Liver (tissue), 3 donors: ENCODE data around the gene PRKCH.

Experiments
- ATF3 ChIP-seq: IDR thresholded peaks from 2 replicates; pipeline ENCODE4 v1.6.1; 2016; ENCODE audit warnings: antibody characterized with exemption
- CTCF ChIP-seq: fragments of 150-350 bp; IDR thresholded peaks from 2 replicates; pipeline ENCODE4 v1.5.1; 2017; ENCODE audit warnings: improper control_type of control experiment, low read depth, low read length; ENCODE audit not compliant: missing input control
- GABPA ChIP-seq, 2 donors: IDR thresholded peaks in 1 of 2; conservative IDR thresholded peaks in 1 of 2; 2 replicates each; pipeline ENCODE4 v1.6.1; 2016; ENCODE audit warnings: antibody characterized with exemption in 2 of 2, mild to moderate bottlenecking in 1 of 2, moderate library complexity in 1 of 2
- HNF4G ChIP-seq: IDR thresholded peaks from 2 replicates; pipeline ENCODE4 v1.6.1; 2016; ENCODE audit warnings: antibody characterized with exemption
- JUND ChIP-seq, 2 donors: IDR thresholded peaks; 2 replicates each; pipeline ENCODE4 v1.6.1; 2016; ENCODE audit warnings: antibody characterized with exemption in 2 of 2
- RXRA ChIP-seq, 2 donors: IDR thresholded peaks; 2 replicates each; pipeline ENCODE4 v1.6.1; 2017 to 2018; ENCODE audit warnings: antibody characterized with exemption in 2 of 2, mild to moderate bottlenecking in 1 of 2
- SP1 ChIP-seq: IDR thresholded peaks from 2 replicates; pipeline ENCODE4 v1.6.1; 2018; ENCODE audit warnings: antibody characterized with exemption, mild to moderate bottlenecking
- YY1 ChIP-seq: IDR thresholded peaks from 2 replicates; pipeline ENCODE4 v1.6.1; 2016; ENCODE audit warnings: antibody characterized with exemption, mild to moderate bottlenecking
- ZBTB33 ChIP-seq: IDR thresholded peaks from 2 replicates; pipeline ENCODE4 v1.6.1; 2016; ENCODE audit warnings: antibody characterized with exemption
- donor health status: healthy.
- donor health status: healthy.

GRCh38 chr14:61300209-61300608 is 21.2 kb upstream of the PRKCH start:
- TF ChIP-seq CTCF = no peak
- TF ChIP-seq JUND (IDR thresholded peaks at IDR 0.05) = no peak
- no peak for TF ChIP-seq SP1
- no peak for TF ChIP-seq HNF4G
- no peak for TF ChIP-seq ZBTB33
- TF ChIP-seq YY1 = no peak
- no peak for TF ChIP-seq RXRA (IDR thresholded peaks at IDR 0.05)
- TF ChIP-seq ATF3 = no peak
- TF ChIP-seq GABPA (IDR thresholded peaks at IDR 0.05 in 1 of 2, conservative IDR thresholded peaks at IDR 0.05 in 1 of 2) = no peak
